ENCODE data around the gene UFD1.

Gene UFD1

DNA sequence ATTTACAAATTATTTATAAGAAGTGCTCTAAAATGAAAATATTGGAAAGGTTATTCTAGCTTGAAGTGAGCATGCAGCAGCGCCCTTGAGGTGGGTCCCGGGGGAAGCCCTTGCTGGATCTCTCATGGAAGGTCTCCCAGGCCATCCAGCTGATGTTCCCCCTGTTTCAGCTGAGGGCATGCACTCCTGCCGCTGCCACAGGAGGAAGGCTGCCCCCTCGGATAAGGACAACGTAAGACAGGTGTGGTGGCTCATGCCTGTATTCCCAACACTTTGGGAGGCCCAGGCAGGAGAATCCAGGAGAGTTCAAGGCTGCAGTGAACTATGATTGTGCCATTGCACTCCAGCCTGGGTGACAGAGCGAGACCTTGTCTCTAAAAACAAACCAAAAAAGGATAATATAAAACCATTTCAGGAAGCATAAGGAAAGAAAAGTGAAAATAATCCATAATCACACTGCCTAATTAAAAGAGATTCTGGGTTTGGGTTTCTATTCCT lies 15.7 kb upstream of the UFD1 start:
- no peak for DNase-seq (ENCODE audit: low spot score)

DNA sequence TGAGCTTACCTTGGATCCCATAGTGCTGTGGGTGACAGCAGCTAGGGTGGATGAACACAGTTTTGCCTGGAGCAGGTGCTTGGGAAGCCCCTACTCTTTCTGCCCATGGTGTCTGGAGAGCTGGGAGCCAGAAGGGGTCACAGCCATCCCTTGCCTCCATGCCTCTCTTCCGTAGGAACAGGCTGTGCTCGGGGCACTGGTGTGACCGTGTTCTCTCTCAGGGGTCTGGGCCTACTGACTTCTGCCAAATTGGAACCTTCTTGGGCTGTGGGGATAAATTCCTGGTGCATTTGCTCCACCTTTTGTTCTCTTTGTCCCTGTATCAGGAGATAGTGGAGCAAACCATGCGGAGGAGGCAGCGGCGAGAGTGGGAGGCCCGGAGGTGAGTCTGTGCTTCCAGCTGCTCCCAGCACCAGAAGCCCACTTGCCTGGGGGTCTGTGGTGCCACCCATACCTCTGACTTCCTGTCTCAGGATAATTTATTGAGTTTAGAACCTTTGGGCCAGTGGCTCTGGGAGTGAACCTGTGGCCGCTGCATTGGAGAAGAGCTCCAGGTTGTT lies 15.1 kb upstream of the UFD1 start:
- DNase-seq (ENCODE audit: low spot score), result no peak

DNA sequence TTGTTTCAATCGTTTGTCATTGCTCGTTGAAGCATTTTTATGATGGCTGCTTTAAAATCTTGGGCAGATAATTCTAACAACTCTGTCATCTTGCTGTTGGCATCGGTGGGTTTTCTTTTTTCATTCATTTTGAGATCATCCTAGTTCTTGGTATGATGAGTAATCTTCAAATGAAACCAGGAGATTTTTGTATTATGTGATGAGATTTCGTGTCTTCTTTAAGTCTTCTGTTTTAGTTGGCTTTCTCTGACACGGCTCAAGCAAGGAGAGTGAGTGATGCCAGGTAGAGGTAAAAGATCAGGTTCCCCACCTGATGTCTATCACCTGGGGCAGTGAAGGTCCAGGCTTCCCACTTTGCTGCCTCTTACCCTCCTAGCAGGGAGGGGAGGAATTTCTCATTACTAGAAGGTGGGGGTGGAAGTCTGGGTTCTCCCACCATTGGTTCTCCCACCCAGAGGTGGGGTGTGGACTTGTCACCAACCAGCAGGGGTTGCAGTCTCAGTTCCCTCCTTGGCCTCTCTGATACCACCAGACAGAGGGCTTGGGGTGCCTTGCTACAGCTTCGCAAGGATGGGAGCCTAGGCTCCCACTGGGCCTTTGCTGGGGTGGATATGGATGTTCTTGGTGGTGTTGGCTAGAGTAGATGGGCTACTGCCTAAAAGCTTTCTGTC lies 13.6 kb upstream of the UFD1 start:
- DNase-seq (ENCODE audit: low spot score), result no peak

DNA sequence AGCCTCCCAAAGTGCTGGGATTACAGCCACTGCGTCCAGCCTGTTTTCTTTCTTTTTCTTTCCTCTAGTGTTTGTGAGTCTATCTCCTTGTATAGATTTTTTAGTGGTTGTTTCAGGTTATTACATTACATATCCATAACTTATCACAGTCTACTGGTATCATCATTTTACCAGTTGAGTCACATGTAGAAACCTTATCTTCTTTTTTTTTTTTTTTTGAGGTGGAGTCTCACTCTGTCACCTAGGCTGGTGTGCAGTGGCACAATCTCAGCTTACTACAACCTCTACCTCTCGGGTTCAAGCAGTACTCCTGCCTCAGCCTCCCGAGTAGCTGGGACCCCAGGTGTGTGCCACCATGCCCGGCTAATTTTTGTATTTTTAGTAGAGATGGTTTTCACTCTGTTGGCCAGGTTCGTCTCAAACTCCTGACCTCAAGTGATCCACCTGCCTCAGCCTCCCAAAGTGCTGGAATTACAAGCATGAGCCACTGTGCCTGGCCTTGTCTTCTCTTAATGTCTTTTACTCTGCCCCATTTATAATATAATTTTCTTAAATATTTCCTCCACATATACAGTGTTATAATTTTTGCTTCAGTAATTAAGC lies 11.7 kb upstream of the UFD1 start:
- no peak for DNase-seq (ENCODE audit: low spot score)

DNA sequence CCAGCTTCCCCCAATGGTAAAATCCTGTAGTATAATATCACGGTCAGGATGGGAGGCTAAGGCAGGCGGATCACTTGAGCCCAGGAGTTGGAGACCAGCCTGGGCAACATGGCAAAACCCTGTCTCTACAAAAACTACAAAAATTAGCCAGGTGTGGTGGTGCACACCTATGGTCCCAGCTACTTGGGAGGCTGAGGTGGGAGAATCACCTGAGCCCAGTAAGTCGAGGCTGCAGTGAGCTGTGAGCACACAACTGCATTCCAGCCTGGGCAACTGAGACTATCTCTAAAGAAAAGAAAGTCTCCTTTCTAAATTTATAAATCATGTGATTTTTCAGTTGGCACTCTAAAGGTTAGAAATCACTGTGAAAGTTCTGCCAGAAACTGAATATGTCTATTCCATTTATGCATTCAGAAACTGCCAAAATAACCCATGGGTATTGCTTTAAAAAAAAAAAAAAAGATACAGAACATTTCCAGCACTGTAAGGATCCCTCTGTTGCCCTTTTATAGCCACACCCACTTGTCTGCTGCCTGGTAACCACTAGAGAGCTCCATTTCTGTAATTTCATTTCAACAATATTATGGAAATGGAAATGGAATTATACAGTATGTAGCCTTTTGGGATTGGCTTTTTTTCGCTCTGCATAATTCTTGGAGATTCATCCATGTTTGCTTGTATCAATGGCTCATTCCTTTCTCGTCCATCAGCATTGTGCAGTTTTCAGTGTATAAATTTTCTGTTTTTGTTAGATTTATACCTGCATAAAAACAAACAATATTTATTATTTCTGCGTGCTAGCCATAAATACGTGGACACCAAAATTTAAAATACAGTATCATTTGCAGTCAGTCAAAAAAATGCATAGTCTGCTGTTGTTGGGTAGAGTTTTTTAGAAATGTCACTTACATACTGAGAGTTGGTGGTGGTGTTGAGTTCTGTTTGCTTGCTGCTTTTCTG lies 10.2 kb upstream of the UFD1 start:
- DNase-seq (ENCODE audit: low spot score), result peak; percentile 38

DNA sequence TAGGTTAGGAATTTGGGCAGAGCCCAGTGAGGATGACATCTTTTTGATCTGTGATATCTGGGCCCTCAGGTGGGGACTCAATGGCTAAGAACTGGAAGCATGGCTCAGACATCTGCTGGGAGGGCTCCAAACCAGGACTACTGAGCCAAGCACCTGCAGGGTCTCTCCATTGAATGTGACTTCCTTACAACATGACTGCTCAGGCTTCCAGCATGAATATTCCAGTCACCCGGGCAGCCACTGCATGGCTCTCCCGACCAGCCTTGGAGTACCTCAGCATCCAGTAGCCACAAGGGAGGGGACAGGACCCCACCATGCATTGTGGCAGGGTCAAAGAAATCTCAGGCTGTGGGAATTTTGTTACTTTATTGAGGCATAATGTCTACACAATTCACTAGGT lies 9.3 kb upstream of the UFD1 start:
- no peak for DNase-seq (ENCODE audit: low spot score)

DNA sequence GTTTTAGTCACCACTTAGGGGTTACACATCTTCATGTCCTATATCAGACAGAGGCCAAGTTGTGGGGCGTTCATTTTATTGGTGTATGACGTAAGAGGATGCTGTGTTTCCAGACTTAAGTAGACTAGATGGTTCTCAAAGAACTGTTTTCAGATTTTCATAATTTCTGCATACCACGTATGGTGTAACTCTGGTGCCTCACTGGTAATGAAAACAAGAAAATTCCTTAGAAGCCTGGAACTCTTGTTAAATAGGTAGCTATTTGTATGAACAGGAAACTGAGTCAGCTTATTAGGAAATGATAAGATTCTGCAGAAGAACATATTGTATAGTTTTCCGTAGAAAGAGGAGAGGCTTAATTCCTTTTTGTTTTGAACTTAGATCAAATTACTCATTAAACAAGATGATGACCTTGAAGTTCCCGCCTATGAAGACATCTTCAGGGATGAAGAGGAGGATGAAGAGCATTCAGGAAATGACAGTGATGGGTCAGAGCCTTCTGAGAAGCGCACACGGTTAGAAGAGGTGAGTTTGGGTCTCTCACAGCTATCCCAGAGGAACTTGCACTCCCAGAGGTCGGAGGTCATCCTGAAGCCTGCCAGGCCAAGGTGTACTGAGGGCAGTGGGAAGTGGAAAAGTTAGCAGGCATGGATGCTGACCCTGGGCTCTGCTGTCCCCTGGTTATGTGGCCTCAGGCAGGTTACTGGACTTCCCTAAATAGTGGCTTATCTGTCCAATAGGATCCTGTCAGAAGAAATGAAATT lies 4.7 kb upstream of the UFD1 start:
- no peak for DNase-seq (ENCODE audit: low spot score)

DNA sequence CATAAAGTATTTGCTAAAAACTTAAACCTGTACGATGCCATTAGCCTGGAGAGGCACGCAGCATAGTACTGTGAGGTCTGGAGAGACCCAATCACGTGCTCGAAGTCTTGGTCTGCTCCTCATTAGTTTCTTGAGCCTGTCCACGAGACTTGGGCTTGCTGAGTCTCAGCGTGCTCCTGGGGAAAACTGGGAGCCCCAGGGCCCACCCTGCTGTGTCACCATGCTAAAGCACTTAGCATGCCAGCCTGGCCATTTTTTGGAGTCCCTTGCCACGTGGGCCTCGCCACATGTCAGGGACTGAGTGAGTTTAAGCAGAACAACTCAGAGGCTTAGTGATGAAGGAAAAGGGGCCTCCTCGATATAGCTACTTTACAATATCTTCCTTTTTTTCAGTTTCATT lies 3.3 kb upstream of the UFD1 start:
- no peak for DNase-seq (ENCODE audit: low spot score)

DNA sequence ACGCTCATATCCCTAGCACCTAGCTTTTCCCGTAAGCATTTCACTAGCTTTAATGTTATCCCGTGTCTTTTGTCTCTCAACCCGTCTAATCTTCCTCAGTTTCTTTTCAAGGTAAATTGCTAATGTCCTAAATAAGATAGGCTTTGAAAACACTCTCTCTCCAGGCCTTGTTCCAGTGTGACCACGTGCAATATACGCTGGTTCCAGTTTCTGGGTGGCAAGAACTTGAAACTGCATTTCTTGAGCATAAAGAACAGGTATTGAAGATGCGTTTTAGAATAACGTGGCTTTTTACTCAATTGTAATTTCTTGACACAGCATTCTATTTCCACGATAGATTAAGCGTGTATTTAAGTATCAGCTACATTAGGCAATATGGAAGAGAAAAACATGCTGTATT lies 1.8 kb upstream of the UFD1 start:
- DNase-seq (ENCODE audit: low spot score), result no peak

DNA sequence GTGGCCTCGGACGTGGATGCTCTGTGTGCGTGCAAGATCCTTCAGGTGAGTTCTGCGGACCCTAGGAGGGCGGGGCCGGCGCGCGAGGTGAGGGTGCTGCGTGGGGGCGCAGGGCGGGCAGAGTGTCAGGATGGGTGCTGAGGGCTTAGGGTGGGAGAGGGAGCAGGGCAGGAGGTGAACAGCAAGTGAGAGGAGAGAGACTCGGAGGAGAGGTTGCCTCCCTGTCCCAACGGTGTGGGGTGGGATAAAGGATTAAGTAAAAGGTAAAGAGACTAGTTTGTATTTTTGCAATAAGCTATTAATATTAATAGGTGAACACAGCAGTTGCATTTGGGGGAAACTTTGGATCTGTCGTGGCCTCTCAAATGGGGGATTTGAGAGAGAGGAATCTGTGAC lies 1.2 kb upstream of the UFD1 start:
- no peak for DNase-seq (ENCODE audit: low spot score)

DNA sequence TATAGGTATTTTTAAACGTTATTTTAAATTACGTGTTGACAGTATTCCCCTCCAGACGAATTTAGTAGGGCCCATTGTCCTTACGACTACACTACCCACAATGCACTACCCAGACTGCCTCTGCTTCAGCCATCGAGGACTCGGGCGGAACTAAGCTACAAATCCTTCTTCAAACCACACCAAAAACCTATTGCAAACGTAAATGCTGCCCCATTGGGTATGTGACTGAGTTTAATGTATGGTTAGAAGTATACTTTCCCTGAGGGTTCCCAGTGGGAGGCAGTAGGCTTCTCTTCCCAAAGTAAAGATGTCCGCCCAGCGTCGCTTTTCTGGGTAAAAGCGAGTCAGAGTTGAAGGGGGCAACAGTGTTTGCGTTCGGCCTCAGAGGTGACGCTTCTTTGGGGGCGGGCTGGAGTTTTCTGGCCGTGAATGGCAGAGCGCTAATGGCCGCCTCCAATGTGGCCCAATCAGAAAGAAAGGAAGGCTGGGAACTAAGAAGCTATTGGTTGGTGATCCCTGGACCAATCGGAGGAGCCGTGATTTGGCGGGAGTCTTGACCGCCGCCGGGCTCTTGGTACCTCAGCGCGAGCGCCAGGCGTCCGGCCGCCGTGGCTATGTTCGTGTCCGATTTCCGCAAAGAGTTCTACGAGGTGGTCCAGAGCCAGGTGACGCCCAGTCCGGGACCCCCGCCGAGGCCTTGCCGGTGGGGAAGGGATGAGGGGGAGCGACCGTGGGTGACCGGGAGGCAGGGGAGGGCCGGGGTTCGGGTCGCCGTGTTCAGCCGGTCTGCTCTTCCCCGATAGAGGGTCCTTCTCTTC lies 571 bp upstream of the UFD1 start, which contains the start of gene CDC45:
TSS of gene CDC45 (plus strand) at position 566 of the 818 bp plus-strand sequence. CDS start at position 615, 49 bp downstream.
- peak; percentile 99 for DNase-seq (ENCODE audit: low spot score)

DNA sequence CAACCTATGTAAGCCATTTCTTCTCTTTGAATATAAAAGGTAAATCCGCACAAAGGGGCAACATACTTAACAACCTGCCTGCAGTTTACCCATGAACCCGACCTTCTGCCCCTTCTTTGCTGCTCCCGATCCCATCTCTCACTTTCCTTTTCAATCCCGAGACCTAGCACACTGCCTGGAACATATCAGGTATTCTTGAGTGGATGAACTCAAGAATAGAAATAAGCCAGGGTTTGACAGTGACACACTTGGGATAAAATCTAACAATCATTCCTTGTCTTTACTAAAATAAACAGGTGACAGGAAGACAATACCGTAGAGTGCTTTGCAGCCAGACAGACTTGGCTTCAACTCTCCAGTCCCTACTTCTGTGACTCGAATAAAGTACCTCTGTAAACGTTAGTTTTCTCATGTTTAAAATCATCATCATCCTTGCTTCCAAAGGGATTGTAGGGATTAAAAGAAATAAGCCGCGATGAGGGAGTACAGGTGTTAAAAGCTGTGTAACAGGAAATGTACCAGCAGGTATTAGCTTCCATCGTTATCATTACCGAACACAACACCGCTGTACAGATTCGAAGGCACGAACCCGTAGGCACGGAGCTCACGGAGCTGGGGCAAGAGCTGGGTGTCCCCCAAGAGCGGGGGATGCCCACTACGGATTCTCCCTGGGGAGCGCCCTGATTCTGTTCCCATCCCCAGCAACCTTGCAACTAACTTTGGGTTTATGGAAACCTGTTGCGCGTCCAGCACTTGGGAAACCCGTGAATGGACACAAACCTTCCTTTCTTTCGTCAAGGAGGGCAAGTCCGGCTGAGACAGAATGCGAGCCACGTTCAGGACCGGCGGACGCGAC lies 720 bp downstream of the UFD1 start:
- DNase-seq (ENCODE audit: low spot score), result peak; percentile 8

DNA sequence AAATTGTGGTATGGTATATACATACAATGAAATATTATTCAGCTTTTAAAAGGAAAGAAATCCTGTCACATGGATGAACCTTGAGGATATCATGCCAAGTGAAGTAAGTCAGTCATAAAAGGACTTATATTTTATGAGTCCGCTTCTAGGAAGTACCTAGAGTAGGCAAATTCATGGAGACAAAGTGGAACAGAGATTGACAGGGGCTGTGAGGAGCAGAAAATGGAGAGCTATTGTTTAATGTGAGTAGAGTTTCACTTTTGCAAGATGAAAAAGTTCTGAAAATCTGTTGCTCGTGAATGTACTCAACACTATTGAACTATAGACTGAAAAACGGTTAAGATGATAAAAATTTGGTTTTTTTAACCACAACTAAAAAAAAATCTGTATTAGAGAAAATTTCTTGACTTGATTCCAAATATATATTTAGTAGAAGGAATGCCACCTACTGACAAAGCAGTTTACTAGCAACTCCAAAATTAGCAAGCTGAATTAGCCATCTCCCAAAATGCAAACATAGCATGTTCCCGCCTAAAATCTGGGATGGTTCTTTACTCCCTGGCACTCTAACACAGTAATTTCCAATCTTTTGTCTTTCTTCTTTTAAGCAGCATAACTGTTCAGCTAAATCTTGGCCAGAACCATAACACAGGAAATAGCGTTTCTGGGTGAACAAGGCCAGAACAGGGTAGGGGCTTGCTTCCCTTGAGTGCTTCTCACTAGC lies 1.5 kb downstream of the UFD1 start:
- DNase-seq (ENCODE audit: low spot score), result peak; percentile 62

DNA sequence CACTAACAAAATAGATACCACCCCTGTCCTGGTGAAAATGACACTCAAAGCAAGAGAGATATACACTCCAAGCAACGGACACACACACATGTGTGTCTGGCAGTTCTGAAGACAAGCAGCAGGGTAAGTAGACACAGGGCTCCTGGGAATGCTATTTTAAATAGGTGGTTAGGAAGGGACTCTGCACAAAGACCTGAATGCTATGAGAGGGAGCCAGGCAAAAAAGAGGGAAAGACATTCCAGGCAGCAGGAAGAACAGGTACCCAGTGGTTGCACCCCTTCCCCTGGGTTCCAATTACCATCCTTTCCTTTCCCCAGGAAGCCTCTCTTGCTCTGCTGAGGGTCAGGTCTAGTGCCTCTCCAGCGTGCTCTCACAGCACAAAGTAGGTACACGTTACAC lies 3.0 kb downstream of the UFD1 start:
- no peak for DNase-seq (ENCODE audit: low spot score)

DNA sequence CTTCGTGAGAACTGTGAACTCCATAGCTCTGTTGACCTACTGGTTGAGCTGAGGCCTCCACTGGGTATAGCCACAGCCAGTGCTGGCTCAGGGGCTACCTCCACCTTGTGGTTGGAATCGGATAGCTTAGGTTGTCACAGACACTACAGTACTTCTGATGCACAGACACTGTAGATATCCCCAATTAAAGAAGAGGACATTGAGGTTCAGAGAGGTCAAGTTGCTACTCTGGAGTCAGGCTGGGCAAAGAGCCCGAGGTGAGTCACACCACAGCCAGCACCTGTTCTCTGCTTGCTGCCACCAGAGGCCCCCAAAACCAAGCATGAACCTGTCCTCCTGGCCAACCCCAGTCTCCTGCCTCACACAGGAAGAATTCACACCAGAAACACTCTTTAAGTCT lies 5.4 kb downstream of the UFD1 start:
- DNase-seq (ENCODE audit: low spot score), result peak; percentile 35

DNA sequence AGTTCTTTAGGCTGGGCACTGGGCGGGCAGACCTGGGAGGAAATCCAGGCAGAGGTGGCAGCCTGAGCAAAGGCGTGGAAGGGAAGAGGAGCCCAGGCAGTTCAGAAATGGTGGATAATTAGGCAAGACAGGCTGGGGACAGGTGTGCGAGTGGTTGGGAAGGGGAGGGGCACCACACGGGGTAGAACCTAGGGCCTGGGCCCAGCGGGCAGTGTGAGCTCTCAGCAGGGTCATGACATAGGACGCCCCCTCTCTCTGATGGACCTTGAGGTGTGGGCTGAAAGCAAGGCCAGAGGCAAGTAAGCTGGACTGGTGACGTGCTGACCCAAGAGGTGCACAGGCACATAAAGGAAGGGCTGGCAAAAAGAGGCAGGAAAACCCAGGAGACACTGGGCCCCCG lies 6.8 kb downstream of the UFD1 start:
- DNase-seq (ENCODE audit: low spot score), result no peak

DNA sequence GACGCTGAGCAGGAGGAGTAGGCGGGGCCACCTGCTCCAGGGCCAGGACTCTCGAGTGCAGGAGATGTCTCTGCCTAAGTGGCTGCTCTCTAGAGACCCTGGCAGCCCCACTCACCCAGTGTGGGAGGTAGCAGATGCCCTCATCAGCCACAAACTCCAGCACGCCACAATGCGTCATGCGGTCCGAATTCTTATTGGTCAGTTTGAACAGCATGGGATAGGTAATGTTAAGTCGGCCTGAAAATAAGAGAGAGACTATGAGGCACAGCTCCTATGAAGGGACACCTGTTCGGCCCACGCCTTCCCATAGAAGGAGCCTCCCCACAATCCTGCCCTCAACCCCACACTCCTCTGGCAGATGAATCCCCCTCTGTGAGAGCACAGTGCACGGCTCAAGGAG lies 7.4 kb downstream of the UFD1 start:
- no peak for DNase-seq (ENCODE audit: low spot score)

DNA sequence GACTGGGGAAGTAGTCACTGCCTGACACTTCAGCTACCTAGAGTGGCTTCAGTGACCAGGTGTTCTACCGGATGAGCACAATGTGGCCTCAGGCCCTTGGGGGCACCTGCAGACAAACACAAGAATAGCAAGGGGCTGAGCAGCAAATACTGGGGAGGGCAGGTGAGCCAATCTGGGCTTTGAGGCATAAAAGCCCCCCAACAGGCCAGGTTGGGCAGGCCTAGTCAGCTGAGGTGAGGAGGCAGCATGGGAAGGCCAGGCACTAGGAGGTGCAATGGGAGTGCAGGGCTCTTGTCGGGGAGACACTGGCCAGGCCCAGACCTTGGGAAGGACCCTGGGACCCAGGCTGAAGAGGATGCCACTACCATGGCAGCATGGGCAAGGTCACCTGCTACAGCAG lies 9.0 kb downstream of the UFD1 start:
- no peak for DNase-seq (ENCODE audit: low spot score)

DNA sequence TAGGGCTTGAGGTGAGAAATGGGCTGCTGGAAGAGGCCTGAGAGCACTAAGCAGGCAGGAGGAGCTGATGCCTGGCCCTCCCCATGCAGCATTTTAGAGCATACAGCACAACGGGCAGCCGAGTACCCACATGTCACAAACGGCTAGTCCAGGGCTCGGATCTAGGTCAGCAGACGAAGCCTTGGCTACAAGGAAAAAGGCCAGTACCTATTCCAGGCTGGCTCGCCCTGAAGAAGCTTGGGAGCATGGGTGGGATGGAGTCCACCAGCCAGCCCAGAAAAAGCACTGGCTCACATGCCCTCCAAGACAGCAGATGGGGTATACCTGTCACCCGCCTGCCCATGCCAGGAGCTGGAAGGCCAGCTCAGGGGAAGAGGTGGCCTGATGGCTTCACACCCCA lies 9.6 kb downstream of the UFD1 start:
- DNase-seq (ENCODE audit: low spot score), result no peak

All from RKO (cell line).